Measurements from ENCODE around the gene LMX1B.

The LMX1B gene

DNA sequence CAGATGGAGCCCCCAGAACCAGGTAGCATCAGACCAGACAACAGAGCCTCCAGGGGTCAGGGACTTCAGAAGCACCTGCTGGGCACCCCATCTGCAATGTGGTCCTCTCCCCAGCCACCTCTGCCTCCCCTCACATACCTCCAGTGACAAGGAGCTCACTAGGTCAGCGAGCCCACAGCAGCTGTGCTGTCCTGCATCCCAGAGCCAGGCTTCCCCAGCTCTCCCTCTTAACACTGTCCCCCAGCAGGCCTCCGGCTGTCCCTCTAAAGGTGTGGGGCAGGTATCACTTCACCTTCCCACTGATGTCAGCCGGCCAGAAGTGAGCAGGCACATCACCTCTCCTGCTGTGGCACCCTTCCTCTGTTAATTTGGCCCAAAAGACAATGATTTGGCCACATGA is 83.6 kb downstream of the LMX1B start:
- H3K9me3 ChIP-seq: no peaks in the 10 kb centered on the region
- no peak overlapping the region for H3K4me3 ChIP-seq (ENCODE audit: low read depth in 1 of 2, low read length in 1 of 2)
- no peaks in the 10 kb centered on the region for H3K4me1 ChIP-seq (ENCODE audit: control insufficient read depth in 1 of 2, insufficient read depth in 1 of 2, low read depth in 1 of 2, low read length in 1 of 2)
- H3K27me3 ChIP-seq: peaks cover 27% of the 10 kb centered on the region
- H3K36me3 ChIP-seq: no peaks in the 10 kb centered on the region
- H3K27ac ChIP-seq: no peak overlapping the region
- TF ChIP-seq, protein P1, sequence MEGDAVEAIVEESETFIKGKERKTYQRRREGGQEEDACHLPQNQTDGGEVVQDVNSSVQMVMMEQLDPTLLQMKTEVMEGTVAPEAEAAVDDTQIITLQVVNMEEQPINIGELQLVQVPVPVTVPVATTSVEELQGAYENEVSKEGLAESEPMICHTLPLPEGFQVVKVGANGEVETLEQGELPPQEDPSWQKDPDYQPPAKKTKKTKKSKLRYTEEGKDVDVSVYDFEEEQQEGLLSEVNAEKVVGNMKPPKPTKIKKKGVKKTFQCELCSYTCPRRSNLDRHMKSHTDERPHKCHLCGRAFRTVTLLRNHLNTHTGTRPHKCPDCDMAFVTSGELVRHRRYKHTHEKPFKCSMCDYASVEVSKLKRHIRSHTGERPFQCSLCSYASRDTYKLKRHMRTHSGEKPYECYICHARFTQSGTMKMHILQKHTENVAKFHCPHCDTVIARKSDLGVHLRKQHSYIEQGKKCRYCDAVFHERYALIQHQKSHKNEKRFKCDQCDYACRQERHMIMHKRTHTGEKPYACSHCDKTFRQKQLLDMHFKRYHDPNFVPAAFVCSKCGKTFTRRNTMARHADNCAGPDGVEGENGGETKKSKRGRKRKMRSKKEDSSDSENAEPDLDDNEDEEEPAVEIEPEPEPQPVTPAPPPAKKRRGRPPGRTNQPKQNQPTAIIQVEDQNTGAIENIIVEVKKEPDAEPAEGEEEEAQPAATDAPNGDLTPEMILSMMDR (IDR thresholded peaks at IDR 0.05): no peak

DNA sequence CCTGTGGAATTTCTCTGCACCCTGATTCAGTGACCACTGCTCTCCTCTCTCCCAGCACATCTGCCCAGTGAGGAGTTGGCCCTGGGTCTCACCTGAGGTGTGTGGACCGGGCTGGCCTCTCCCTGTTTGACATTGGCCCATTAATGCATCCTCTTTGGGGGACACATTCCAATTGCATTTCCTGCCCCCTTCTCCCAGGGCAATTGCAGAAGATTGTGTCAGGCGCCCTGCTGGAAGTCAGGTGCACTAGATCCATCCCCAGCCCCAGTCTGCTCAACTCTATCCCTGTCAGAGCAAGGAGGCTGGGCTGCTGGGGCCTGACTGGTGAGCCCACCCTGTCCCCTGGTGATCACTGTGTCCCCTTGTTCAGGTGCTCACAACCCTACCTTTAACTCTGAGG is 84.5 kb downstream of the LMX1B start:
- H3K27me3 ChIP-seq: peaks cover 36% of the 10 kb centered on the region
- no peak overlapping the region for H3K4me3 ChIP-seq (ENCODE audit: low read depth in 1 of 2, low read length in 1 of 2)
- no peaks in the 10 kb centered on the region for H3K36me3 ChIP-seq
- TF ChIP-seq, protein P1 (IDR thresholded peaks at IDR 0.05): no peak
- no peaks in the 10 kb centered on the region for H3K9me3 ChIP-seq
- no peak overlapping the region for H3K27ac ChIP-seq
- no peaks in the 10 kb centered on the region for H3K4me1 ChIP-seq (ENCODE audit: control insufficient read depth in 1 of 2, insufficient read depth in 1 of 2, low read depth in 1 of 2, low read length in 1 of 2)

DNA sequence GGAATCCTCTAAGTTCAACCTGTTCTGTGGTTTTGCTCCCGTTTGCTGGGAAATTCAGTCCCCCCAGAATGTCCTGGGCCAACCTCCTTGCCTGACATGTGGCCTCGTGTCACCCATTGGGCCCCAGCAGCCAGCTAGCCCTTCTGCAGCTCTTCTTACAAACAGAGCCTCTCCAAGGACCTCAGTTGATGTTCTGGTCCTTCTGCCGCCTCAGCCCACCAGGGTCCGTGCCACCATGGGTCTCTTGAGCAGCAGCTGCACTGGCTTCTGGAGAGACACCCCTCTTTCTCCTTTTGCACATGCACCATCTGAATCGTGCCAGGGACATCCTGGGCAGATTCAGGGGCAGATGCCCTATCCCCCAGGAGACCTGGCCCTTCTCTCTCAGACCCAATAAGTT is 85.0 kb downstream of the LMX1B start:
- TF ChIP-seq, protein P1 (IDR thresholded peaks at IDR 0.05): no peak
- Histone ChIP-seq H3K4me1 (ENCODE audit: control insufficient read depth in 1 of 2, insufficient read depth in 1 of 2, low read depth in 1 of 2, low read length in 1 of 2) (no peaks in the 10 kb centered on the region), H3K36me3 (no peaks in the 10 kb centered on the region), H3K9me3 (no peaks in the 10 kb centered on the region), H3K27ac (no peak overlapping the region), H3K4me3 (ENCODE audit: low read depth in 1 of 2, low read length in 1 of 2) (no peak overlapping the region), H3K27me3 (peaks cover 41% of the 10 kb centered on the region)

DNA sequence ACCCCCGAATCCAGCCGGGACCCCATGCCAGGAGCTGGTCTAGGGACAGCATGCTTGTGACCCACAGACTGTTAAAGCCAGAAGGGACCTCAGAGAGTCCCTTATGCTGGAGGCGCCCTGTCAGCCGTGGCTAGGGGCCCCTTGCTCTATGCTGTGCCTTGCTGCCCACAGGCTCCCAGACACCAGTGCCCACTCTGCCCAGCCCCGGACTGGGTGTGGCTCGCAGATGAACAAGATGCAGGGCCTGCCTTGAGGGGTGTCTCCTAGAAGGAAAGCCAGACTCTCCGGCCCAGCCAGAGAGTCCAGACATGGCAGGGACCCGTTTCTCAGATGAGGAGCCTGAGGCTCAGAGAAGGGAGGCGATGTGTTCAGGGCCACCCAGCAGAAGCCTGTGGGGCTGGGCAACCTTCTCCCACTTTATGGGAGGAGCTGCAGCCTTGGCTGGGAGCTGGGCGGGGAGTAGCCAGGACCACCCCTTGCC is 85.7 kb downstream of the LMX1B start:
- Histone ChIP-seq H3K4me3 (ENCODE audit: low read depth in 1 of 2, low read length in 1 of 2) (no peak overlapping the region), H3K27ac (no peak overlapping the region), H3K9me3 (no peaks in the 10 kb centered on the region), H3K4me1 (ENCODE audit: control insufficient read depth in 1 of 2, insufficient read depth in 1 of 2, low read depth in 1 of 2, low read length in 1 of 2) (no peaks in the 10 kb centered on the region), H3K27me3 (peaks cover 48% of the 10 kb centered on the region), H3K36me3 (no peaks in the 10 kb centered on the region)
- TF ChIP-seq, protein P1 (IDR thresholded peaks at IDR 0.05): no peak

DNA sequence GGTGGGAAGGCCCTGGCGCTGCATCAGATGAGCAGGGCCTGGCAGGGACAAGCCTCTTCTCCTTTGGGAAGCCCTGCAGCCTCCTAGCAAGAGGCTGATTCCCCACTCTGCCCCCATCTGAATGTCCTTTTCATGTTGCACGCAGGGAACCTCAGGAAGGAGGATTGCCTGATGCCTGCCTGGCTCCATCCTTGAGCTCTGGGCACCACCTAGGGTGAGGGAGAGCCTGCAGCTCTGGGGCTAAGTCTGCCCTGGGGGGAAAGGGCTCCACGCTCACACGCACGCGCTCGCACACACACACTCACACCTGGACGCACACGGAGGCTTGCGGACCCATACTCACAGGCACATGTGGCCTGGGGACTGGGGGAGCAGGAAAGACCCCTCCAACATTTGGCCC is 86.6 kb downstream of the LMX1B start:
- Histone ChIP-seq H3K27ac (no peak overlapping the region), H3K9me3 (no peaks in the 10 kb centered on the region), H3K4me1 (ENCODE audit: control insufficient read depth in 1 of 2, insufficient read depth in 1 of 2, low read depth in 1 of 2, low read length in 1 of 2) (peaks cover 0 to 2% of the 10 kb centered on the region in 2 experiments), H3K4me3 (ENCODE audit: low read depth in 1 of 2, low read length in 1 of 2) (no peak overlapping the region), H3K36me3 (no peaks in the 10 kb centered on the region), H3K27me3 (peaks cover 56% of the 10 kb centered on the region)
- TF ChIP-seq, protein P1 (IDR thresholded peaks at IDR 0.05): no peak
